Raji (cell line): Measurements from ENCODE around the gene IL17RA.

Source experiments
- POLR2A ChIP-seq: IDR thresholded peaks from 2 replicates; pipeline ENCODE4 v1.6.1; 2011; ENCODE audit warnings: low read depth, low read length, control low read depth; ENCODE audit not compliant: insufficient read depth

The IL17RA gene

DNA sequence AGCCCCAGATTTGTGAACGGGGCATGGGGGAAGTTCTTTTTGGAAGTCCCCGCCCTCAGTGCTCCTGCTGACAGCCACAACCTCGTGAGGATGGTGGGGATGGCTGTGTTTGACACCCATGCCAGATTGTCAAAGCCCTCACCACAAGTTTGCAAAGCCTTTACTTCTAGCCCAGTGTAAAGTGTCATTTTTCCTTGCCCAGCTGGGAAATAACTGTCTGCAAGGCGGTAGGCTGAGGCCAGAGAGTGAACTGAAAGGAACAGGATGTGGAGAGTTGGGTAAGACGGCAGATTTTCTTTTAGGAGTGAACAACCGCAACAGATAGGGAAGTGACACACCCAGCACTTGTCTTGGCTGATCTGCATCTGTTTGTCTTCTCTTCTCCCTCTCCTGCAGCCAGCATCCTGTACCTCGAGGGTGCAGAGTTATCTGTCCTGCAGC is 13.6 kb downstream of the IL17RA start:
- TF ChIP-seq POLR2A = no peak

DNA sequence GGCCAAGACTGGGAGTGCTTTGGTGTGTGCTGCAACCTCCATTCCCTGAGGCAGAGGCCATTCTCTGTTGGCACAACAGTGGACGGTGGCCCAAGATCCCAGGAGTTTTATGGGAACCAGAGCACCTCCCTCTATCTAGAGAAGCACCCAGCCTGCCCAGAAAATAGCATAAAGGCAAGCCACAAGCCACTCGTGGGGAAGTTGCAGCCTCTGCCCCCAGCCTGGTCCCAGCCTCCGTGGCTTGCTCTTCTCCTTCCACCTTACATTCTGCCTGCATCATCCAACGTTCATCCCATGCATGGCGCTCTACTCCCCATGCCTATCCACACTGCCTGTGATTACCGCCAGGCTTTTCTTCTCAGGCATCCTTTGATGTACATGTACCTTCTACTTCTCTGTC is 15.8 kb downstream of the IL17RA start:
- TF ChIP-seq POLR2A = no peak

DNA sequence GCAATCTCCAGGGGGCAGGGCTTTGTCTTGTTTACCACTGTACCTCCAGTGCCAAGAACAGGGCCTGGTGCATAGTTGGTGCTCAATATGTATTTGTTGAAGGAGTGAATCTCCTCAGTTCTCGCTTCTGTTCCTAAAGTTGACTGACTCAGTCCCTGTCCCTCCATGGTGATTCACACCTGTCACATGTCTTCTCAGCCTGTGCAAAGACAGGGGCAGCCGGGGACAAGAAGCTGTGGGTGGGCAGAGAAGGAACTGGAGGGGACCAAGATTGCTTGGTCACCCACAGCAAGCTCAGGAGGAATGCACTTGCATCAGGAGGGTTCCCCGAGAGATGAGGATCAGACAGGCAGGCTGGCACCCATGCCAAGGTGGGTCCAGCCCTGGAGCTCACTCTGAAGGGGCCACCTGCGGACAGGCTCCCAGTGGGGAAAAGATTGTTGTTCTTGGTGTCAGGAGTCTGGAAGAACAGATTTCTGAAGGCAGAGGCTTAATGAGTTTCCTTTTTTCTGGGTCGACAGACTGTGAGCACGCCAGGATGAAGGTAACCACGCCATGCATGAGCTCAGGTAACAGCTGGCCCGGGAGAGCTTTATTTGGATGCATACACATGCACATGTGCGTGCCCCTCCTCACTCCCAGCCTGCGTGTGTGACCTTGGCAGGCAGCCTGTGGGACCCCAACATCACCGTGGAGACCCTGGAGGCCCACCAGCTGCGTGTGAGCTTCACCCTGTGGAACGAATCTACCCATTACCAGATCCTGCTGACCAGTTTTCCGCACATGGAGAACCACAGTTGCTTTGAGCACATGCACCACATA is 16.9 kb downstream of the IL17RA start:
- TF ChIP-seq POLR2A = no peak

DNA sequence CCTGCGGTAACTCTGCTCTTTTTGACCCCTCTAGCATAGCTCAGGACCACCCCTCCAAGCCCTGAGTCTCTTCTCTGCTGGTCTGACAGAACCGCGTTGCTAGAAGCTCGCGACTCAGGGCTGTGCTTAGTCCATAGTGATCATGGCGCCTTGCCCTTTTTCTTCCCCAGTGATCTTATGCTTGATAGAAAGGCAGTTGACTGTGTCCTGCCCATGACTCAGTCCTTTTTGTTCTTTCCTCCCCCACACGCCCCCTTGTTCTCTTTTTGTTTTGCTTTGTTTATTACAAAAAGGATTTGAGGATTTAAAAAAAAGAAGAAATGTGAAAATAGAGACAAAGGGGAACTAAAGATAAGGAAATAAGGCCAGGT is 17.5 kb downstream of the IL17RA start:
- no peak for TF ChIP-seq POLR2A

DNA sequence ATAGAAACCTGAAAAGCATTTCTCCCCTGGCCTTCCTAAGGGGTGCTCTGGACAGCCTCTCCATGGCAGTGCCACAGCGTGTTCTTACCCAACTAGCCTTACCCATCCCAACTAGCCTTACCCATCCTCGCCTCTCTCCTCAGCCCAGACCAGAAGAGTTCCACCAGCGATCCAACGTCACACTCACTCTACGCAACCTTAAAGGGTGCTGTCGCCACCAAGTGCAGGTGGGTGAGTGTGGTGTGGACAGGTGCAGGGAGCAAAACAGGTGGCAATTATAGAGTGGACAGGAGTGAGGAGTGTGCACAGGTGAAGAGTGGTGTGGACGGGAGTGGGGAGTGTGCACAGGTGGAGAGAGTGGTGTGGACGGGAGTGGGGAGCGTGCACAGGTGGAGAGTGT is 18.6 kb downstream of the IL17RA start:
- TF ChIP-seq POLR2A = no peak

DNA sequence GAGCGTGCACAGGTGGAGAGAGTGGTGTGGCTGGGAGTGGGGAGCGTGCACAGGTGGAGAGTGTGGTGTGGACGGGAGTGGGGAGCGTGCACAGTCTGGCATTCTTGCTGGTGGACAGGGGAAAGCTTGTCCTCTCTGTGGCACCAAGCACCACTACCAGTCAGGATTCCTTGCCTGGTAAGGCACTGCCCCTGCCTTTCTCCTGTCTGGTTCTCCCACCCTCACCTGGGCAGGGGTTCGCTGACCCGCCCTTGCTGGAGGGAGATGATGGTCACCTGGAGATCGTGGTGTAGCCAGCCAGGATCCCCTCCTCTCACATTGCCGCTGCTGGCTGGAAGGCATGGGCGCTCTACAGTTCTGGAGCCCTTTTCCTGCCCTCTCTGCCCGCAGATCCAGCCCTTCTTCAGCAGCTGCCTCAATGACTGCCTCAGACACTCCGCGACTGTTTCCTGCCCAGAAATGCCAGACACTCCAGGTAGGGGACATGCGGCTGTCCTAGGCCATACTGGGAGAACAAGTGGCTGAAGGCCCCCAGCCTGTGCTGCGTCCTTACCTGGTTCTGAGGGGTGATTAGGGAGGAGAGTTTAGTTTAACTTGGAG is 19.6 kb downstream of the IL17RA start:
- no peak for TF ChIP-seq POLR2A

DNA sequence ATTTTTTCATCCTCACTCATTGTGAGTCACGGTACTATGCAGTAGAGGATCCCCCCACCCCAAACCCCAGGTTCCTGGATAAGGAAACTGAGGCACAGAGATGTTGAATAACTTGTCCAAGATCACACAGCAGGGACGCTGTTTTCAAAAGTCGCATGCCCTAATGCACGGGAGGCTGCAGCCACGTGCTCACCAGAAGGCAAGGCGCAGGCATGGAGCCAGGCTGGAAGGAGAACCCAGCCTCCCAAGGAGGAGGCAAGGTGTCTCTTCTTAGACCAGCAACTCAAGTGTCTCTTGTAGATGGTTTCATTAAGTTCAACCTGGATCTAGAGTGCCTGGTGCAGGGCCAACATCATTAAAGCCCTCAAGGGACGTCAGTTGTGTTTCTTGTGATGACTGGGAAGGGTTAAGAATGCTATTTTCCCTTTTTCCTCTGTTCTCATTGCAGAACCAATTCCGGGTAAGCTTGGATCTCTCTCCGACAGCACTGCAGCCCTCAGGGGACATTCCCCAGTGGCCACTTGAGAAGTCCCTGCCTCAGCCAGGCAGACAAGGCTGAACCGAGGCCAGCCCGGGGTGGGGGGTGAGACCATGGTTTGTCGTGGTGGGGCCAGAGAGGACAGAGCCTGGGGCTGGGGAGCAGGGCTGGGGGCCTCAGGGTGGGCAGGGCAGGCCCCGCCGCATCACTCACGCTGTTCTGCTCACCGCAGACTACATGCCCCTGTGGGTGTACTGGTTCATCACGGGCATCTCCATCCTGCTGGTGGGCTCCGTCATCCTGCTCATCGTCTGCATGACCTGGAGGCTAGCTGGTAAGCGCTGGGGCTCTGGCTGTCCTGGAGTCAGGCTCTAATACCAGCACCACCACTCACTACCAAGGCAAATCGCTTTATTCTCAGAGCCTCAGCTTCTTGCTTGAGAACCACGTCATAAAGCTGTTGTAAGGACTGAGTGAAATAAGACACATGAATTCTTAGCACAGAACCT is 20.6 kb downstream of the IL17RA start:
- TF ChIP-seq POLR2A = no peak

DNA sequence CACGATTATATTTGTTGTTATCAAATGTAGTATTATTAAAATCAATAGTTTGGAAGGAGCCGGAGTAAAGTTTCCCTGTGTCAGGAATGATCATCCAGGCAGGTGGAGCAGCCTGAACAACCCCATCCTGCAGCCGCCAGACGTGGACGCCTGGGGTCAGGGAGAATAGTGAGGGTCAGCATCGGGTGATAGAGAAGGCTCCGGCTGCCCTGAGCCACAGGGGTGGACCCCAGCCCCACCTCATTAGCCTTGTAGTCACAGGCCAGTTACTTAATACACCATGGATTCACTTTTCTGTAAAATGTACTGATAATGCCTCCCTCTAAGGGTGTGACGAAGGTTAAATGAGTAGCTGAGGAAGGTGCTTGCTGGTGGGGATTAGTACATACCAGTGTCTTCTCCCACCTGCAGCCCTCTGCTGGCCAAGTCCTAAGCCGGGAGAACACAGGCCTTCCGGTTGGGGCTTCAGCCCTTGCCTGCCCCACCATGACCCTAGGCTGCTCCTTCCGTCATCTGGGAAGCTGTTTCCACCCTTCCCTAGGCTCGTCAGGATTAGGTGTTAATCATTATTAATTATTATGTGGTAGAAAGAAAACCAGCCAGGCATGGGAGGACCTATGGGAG is 21.5 kb downstream of the IL17RA start:
- no peak for TF ChIP-seq POLR2A

DNA sequence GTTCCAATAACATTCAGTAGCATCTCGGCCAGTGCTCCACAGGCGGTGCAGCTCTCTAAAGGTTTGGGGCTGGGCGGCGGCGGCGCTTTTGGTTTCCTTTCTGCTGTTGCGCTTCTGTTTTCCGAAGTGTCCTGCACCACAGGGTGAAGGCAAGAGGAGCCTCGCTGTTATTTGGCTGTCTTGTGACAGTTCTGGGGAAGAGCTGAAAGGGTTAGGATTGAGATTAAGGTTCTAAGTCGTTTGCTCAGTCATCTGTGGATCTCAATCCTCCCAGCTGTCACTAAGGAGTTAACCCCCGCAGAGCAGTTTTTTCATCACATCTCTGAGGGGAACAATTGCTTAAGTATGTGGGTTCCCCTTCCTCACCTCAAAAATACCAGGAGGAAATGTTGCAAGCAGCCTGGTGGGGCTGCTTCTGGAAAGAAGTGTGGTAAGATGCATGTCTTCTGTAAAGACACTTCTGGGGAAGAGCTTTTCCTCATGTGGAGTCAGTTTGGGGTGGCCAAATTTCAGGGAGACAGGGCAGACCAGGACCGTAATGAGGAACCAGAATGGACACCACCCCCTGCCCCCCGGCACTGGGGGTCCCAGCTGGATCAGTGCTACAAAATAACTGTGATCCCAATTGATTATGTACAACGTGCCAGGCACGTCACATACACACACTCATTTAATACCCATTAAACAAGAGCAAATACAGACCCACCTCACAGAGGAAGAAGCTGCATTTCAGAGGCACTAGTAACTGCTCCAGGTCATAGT is 22.2 kb downstream of the IL17RA start:
- TF ChIP-seq POLR2A = no peak

DNA sequence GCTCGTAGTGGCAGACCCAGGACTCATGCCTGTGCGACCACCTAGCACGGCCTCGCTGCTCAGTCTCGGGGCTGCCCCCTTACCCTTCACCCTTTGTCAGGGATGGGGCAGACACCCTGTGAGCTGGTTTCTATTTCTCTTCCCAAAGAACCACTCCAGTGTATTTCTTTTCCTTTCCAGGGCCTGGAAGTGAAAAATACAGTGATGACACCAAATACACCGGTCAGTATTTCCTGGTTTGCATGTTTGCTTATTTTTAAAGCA is 22.7 kb downstream of the IL17RA start:
- no peak for TF ChIP-seq POLR2A

DNA sequence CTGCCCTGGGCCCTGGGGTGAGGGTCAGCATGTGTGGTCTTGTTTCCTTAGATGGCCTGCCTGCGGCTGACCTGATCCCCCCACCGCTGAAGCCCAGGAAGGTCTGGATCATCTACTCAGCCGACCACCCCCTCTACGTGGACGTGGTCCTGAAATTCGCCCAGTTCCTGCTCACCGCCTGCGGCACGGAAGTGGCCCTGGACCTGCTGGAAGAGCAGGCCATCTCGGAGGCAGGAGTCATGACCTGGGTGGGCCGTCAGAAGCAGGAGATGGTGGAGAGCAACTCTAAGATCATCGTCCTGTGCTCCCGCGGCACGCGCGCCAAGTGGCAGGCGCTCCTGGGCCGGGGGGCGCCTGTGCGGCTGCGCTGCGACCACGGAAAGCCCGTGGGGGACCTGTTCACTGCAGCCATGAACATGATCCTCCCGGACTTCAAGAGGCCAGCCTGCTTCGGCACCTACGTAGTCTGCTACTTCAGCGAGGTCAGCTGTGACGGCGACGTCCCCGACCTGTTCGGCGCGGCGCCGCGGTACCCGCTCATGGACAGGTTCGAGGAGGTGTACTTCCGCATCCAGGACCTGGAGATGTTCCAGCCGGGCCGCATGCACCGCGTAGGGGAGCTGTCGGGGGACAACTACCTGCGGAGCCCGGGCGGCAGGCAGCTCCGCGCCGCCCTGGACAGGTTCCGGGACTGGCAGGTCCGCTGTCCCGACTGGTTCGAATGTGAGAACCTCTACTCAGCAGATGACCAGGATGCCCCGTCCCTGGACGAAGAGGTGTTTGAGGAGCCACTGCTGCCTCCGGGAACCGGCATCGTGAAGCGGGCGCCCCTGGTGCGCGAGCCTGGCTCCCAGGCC is 23.7 kb downstream of the IL17RA start:
- no peak for TF ChIP-seq POLR2A

DNA sequence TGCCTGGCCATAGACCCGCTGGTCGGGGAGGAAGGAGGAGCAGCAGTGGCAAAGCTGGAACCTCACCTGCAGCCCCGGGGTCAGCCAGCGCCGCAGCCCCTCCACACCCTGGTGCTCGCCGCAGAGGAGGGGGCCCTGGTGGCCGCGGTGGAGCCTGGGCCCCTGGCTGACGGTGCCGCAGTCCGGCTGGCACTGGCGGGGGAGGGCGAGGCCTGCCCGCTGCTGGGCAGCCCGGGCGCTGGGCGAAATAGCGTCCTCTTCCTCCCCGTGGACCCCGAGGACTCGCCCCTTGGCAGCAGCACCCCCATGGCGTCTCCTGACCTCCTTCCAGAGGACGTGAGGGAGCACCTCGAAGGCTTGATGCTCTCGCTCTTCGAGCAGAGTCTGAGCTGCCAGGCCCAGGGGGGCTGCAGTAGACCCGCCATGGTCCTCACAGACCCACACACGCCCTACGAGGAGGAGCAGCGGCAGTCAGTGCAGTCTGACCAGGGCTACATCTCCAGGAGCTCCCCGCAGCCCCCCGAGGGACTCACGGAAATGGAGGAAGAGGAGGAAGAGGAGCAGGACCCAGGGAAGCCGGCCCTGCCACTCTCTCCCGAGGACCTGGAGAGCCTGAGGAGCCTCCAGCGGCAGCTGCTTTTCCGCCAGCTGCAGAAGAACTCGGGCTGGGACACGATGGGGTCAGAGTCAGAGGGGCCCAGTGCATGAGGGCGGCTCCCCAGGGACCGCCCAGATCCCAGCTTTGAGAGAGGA is 24.5 kb downstream of the IL17RA start:
- no peak for TF ChIP-seq POLR2A

DNA sequence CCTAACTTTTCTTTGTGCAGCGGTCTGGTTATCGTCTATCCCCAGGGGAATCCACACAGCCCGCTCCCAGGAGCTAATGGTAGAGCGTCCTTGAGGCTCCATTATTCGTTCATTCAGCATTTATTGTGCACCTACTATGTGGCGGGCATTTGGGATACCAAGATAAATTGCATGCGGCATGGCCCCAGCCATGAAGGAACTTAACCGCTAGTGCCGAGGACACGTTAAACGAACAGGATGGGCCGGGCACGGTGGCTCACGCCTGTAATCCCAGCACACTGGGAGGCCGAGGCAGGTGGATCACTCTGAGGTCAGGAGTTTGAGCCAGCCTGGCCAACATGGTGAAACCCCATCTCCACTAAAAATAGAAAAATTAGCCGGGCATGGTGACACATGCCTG is 25.2 kb downstream of the IL17RA start:
- TF ChIP-seq POLR2A = no peak

DNA sequence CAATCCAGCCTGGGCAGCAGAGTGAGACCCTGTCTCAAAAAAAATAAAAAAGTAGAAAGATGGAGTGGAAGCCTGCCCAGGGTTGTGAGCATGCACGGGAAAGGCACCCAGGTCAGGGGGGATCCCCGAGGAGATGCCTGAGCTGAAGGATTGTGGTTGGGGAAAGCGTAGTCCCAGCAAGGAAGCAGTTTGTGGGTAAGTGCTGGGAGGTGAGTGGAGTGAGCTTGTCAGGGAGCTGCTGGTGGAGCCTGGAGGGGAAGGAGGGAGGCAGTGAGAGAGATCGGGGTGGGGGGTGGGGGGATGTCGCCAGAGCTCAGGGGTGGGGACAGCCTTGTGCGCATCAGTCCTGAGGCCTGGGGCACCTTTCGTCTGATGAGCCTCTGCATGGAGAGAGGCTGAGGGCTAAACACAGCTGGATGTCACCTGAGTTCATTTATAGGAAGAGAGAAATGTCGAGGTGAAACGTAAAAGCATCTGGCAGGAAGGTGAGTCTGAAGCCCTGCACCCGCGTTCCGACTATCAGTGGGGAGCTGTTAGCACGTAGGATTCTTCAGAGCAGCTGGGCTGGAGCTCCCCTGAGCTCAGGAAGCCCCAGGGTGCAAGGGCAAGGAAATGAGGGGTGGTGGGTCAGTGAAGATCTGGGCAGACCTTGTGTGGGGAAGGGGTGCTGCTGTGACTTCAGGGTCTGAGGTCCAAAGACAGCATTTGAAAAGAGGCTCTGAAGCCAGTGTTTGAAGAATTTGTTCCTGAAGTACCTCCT is 26.2 kb downstream of the IL17RA start:
- TF ChIP-seq POLR2A = no peak
